ENCODE data around the gene RAPGEF4. TPM values are rescaled to one million over a fixed set of nuclear protein-coding genes. Genes with fewer than 3 reads are reported as not detected.

The RAPGEF4 gene
- total and polyA plus RNA-seq, 2 donors (not counting 1 experiment from before 2014, with no cell fraction given), result 0.22 to 0.30 TPM

DNA sequence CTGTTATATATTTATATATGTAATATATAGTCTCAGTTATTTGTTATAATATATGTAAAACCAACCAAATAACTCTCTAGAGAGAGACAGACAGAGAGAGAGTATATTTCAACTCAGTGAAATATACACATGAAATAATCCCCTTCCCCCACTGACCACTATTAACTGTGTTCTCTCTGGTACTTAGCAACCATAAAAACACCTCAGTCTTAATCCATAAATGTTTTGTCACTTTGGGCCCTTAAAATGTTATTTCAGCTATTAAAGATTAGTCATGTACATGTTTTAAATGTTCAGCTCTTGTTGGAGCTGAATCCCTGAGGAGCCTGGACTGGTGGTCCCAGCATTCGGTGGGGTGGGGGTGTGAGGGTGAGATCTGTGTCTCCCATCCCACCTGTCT is 217.8 kb downstream of the RAPGEF4 start:
- H3K27ac ChIP-seq (ENCODE audit: low read length in 2 of 2), result no peak overlapping the region
- H3K4me1 ChIP-seq (ENCODE audit: control insufficient read depth in 2 of 2, insufficient read depth in 2 of 2, low read length in 2 of 2), result no peaks in the 10 kb centered on the region
- ChIA-PET POLR2A (no interaction called here), CTCF (interaction anchor here (1.1 kb wide), 1 partner anchor 21 kb away, joined by 3 read pairs; no protein-coding TSS in a partner anchor)
- WGBS (ENCODE audit: insufficient coverage), result no CpG with 5 or more reads among the region's 1 CpG
- Mint-ChIP-seq H3K27ac (no peak overlapping the region), H3K27me3 (peaks cover 14% of the 10 kb centered on the region), H3K9me3 (ENCODE audit: insufficient read depth) (no peaks in the 10 kb centered on the region), H3K4me3 (no peak overlapping the region), H3K4me1 (no peaks in the 10 kb centered on the region)
- no peak overlapping the region for H3K4me3 ChIP-seq (ENCODE audit: control extremely low read depth in 1 of 5, extremely low read depth in 1 of 5, insufficient read depth in 1 of 5, low read depth in 2 of 5, low read length in 4 of 5)
- TF ChIP-seq, protein P1, sequence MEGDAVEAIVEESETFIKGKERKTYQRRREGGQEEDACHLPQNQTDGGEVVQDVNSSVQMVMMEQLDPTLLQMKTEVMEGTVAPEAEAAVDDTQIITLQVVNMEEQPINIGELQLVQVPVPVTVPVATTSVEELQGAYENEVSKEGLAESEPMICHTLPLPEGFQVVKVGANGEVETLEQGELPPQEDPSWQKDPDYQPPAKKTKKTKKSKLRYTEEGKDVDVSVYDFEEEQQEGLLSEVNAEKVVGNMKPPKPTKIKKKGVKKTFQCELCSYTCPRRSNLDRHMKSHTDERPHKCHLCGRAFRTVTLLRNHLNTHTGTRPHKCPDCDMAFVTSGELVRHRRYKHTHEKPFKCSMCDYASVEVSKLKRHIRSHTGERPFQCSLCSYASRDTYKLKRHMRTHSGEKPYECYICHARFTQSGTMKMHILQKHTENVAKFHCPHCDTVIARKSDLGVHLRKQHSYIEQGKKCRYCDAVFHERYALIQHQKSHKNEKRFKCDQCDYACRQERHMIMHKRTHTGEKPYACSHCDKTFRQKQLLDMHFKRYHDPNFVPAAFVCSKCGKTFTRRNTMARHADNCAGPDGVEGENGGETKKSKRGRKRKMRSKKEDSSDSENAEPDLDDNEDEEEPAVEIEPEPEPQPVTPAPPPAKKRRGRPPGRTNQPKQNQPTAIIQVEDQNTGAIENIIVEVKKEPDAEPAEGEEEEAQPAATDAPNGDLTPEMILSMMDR (IDR thresholded peaks at IDR 0.05), result no peak
- TF ChIP-seq EZH2 (IDR thresholded peaks at IDR 0.05; ENCODE audit: borderline replicate concordance, insufficient read depth, low read depth, low read length, poor library complexity, severe bottlenecking), result no peak
- H3K9ac ChIP-seq (ENCODE audit: low read length), result no peak overlapping the region
- DNase-seq (no peak), ATAC-seq (ENCODE audit: low read depth) (no peak)
- no peaks in the 10 kb centered on the region for H4K20me1 ChIP-seq (ENCODE audit: control insufficient read depth, insufficient read depth, low read length, poor library complexity, severe bottlenecking)
- no peaks in the 10 kb centered on the region for H3K27me3 ChIP-seq (replicated peaks in 1 of 4; ENCODE audit: control extremely low read depth in 1 of 4, control insufficient read depth in 3 of 4, insufficient read depth in 4 of 4, low read length in 3 of 4)
- no peak overlapping the region for H3K4me2 ChIP-seq (replicated peaks; ENCODE audit: low read depth, low read length, poor library complexity, severe bottlenecking)
- H3K36me3 ChIP-seq (replicated peaks in 1 of 2; ENCODE audit: control extremely low read depth in 1 of 2, control insufficient read depth in 1 of 2, extremely low read depth in 1 of 2, insufficient read depth in 2 of 2, low read length in 1 of 2), result no peaks in the 10 kb centered on the region
- H3K79me2 ChIP-seq (ENCODE audit: control insufficient read depth, insufficient read depth, low read length), result no peaks in the 10 kb centered on the region
- no peaks in the 10 kb centered on the region for H3K9me3 ChIP-seq (ENCODE audit: control extremely low read depth in 1 of 3, control insufficient read depth in 2 of 3, insufficient read depth in 1 of 3, low read length in 2 of 3)
- intact Hi-C loops (cut with micrococcal nuclease), result no loop called here
- H2AFZ ChIP-seq (ENCODE audit: insufficient read depth, low read depth, low read length, poor library complexity, severe bottlenecking), result no peak overlapping the region

DNA sequence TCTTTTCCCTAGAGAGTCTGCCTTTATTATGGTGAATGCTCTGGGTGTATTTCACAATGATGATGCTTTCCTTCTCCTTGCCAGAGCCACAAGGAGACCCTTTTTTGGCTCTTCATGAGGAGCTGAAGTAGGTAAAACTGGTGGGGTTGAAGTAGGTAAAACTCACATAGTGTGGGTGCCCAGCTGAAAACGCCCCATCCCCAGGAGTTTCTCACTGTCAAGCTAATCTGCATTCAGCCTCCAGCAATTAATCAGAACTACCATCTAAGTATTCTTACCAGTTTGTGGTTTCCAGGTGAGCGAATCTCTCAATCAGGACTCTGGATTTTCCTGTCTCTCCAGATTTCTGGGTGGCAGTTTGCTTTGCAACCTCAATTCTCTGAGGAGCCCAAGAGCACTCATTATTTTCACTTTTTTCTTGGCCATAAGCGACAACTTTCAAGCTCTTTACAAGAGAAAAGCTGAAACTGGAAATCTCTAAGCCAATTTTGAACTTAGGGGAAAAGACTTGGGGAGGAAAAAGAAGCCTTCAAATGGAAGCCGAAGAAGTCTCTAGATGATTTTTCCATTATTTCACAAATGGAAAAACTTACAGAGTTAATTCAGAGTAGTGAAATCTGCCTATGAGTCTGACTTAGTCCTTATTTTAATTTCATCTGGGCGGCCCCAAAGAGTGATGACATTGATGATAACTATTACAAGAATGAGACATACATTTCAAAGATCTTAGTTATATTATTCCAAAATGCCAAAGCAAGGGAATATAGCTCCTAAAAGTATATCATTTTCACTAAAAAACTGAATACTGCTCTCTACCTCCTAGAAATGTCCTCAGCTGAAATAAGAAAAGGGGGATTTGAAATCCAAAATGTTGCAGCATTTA is 218.6 kb downstream of the RAPGEF4 start:
- Mint-ChIP-seq H3K27ac (no peak overlapping the region), H3K9me3 (ENCODE audit: insufficient read depth) (no peaks in the 10 kb centered on the region), H3K4me1 (no peaks in the 10 kb centered on the region), H3K4me3 (no peak overlapping the region), H3K27me3 (peaks cover 18% of the 10 kb centered on the region)
- Histone ChIP-seq H3K79me2 (ENCODE audit: control insufficient read depth, insufficient read depth, low read length) (no peaks in the 10 kb centered on the region), H3K4me2 (replicated peaks; ENCODE audit: low read depth, low read length, poor library complexity, severe bottlenecking) (no peak overlapping the region), H3K27ac (ENCODE audit: low read length in 2 of 2) (no peak overlapping the region), H3K4me1 (ENCODE audit: control insufficient read depth in 2 of 2, insufficient read depth in 2 of 2, low read length in 2 of 2) (no peaks in the 10 kb centered on the region), H3K36me3 (replicated peaks in 1 of 2; ENCODE audit: control extremely low read depth in 1 of 2, control insufficient read depth in 1 of 2, extremely low read depth in 1 of 2, insufficient read depth in 2 of 2, low read length in 1 of 2) (no peaks in the 10 kb centered on the region), H4K20me1 (ENCODE audit: control insufficient read depth, insufficient read depth, low read length, poor library complexity, severe bottlenecking) (no peaks in the 10 kb centered on the region), H3K9ac (ENCODE audit: low read length) (no peak overlapping the region), H3K9me3 (ENCODE audit: control extremely low read depth in 1 of 3, control insufficient read depth in 2 of 3, insufficient read depth in 1 of 3, low read length in 2 of 3) (no peaks in the 10 kb centered on the region), H3K27me3 (replicated peaks in 1 of 4; ENCODE audit: control extremely low read depth in 1 of 4, control insufficient read depth in 3 of 4, insufficient read depth in 4 of 4, low read length in 3 of 4) (no peaks in the 10 kb centered on the region), H3K4me3 (ENCODE audit: control extremely low read depth in 1 of 5, extremely low read depth in 1 of 5, insufficient read depth in 1 of 5, low read depth in 2 of 5, low read length in 4 of 5) (no peak overlapping the region), H2AFZ (ENCODE audit: insufficient read depth, low read depth, low read length, poor library complexity, severe bottlenecking) (no peak overlapping the region)
- DNase-seq, result no peak
- intact Hi-C loops (cut with micrococcal nuclease), result no loop called here
- TF ChIP-seq, protein P1 (IDR thresholded peaks at IDR 0.05), result no peak
- TF ChIP-seq EZH2 (IDR thresholded peaks at IDR 0.05; ENCODE audit: borderline replicate concordance, insufficient read depth, low read depth, low read length, poor library complexity, severe bottlenecking), result no peak
- CTCF ChIA-PET, result interaction anchor here (1.1 kb wide), 1 partner anchor 22 kb away, joined by 3 read pairs; no protein-coding TSS in a partner anchor
- no peak for ATAC-seq (ENCODE audit: low read depth)
- 90% methylated on average over 2 of the region's 5 CpGs for WGBS (ENCODE audit: insufficient coverage)
- POLR2A ChIA-PET, result no interaction called here

Data from B cell (primary cell).